ENCODE measurements around the gene CCDC92. TPM values are rescaled to one million over a fixed set of nuclear protein-coding genes. Genes with fewer than 3 reads are reported as not detected.

The CCDC92 gene
- total and polyA plus RNA-seq, 2 of the 13 experiments (the other 11 are each of a cell fraction or from before 2014, with no cell fraction given), result 5.4 to 14.7 TPM

GRCh38 chr12:123943816-123944215 is 28.8 kb downstream of the CCDC92 start:
- TF ChIP-seq TAF1 (CRISPR knock-in tag; IDR thresholded peaks at IDR 0.05), result no peak
- TF ChIP-seq ARNTL (CRISPR knock-in tag; IDR thresholded peaks at IDR 0.05), result no peak
- no peak for TF ChIP-seq ZNF446 (CRISPR knock-in tag; IDR thresholded peaks at IDR 0.05)
- no peak for TF ChIP-seq MAX (IDR thresholded peaks at IDR 0.05)
- TF ChIP-seq ZNF7 (CRISPR knock-in tag; IDR thresholded peaks at IDR 0.05), result no peak
- no peak for TF ChIP-seq ZNF557 (CRISPR knock-in tag; IDR thresholded peaks at IDR 0.05)
- no peak for TF ChIP-seq ZNF672 (CRISPR knock-in tag; IDR thresholded peaks at IDR 0.05)
- no peak for TF ChIP-seq MIER2 (CRISPR knock-in tag; IDR thresholded peaks at IDR 0.05)
- TF ChIP-seq ZFP62 (CRISPR knock-in tag; IDR thresholded peaks at IDR 0.05), result no peak
- Histone ChIP-seq H4K20me1 (ENCODE audit: insufficient read depth, low read length) (no peaks in the 10 kb centered on the region), H3K4me3 (replicated peaks in 1 of 3; ENCODE audit: insufficient read depth in 1 of 3, low read depth in 2 of 3, low read length in 3 of 3) (no peak overlapping the region), H3K36me3 (replicated peaks in 1 of 2; ENCODE audit: control insufficient read depth in 1 of 2, insufficient read depth in 2 of 2, low read length in 2 of 2) (no peaks in the 10 kb centered on the region; a peak in 1 of 5 replicates), H3K27me3 (ENCODE audit: control insufficient read depth in 1 of 2, insufficient read depth in 2 of 2, low read length in 2 of 2) (no peaks in the 10 kb centered on the region), H3K27ac (ENCODE audit: extremely low read length, insufficient read depth, low read length) (no peak overlapping the region), H3K9me3 (ENCODE audit: low read length) (no peaks in the 10 kb centered on the region), H2AFZ (ENCODE audit: low read length) (no peak overlapping the region), H3K79me2 (ENCODE audit: insufficient read depth, low read length) (no peaks in the 10 kb centered on the region), H3K4me1 (ENCODE audit: insufficient read depth, low read length) (peaks cover 12% of the 10 kb centered on the region), H3K9ac (ENCODE audit: insufficient read depth, low read depth, low read length) (no peak overlapping the region), H3K4me2 (ENCODE audit: low read depth, low read length) (no peak overlapping the region)
- ChIA-PET POLR2A (no interaction called here), CTCF (ENCODE audit: low intra/inter-chr PET ratio, low total read pairs) (no interaction called here)
- 83% methylated on average over 2 of the region's 5 CpGs for WGBS (ENCODE audit: low lambda C conversion rate)
- intact Hi-C loops (cut with micrococcal nuclease; ENCODE audit: unreplicated experiment), result no loop called here
- BruUV-seq (replicated peaks), result no TSS peak
- DNase-seq (ENCODE audit: low spot score) (no peak), ATAC-seq (no peak), FAIRE-seq (no peak)
- in situ Hi-C loops (cut with HindIII; ENCODE audit: extremely low pct_ligation_motif_present, low pct_unique_long_range_greater_than_20kb), result no loop called here

GRCh38 chr12:123942911-123943648 is 29.6 kb downstream of the CCDC92 start:
- no peak overlapping the region for H2AFZ ChIP-seq (ENCODE audit: low read length)
- peaks cover 4% of the 10 kb centered on the region; the same call in 1 of the 2 replicates for H3K4me1 ChIP-seq (ENCODE audit: insufficient read depth, low read length)
- FAIRE-seq, result no peak
- intact Hi-C loops (cut with micrococcal nuclease; ENCODE audit: unreplicated experiment) (no loop called here), in situ Hi-C loops (cut with HindIII; ENCODE audit: extremely low pct_ligation_motif_present, low pct_unique_long_range_greater_than_20kb) (no loop called here)
- no peaks in the 10 kb centered on the region for H3K79me2 ChIP-seq (ENCODE audit: insufficient read depth, low read length)
- DNase-seq (ENCODE audit: low spot score), result no peak
- no peak for ATAC-seq
- H3K36me3 ChIP-seq (replicated peaks in 1 of 2; ENCODE audit: control insufficient read depth in 1 of 2, insufficient read depth in 2 of 2, low read length in 2 of 2), result no peaks in the 10 kb centered on the region; a peak in 1 of 5 replicates
- H3K27me3 ChIP-seq (ENCODE audit: control insufficient read depth in 1 of 2, insufficient read depth in 2 of 2, low read length in 2 of 2), result no peaks in the 10 kb centered on the region
- no peak overlapping the region for H3K4me2 ChIP-seq (ENCODE audit: low read depth, low read length)
- no peak overlapping the region for H3K27ac ChIP-seq (ENCODE audit: extremely low read length, insufficient read depth, low read length)
- CTCF ChIA-PET (ENCODE audit: low intra/inter-chr PET ratio, low total read pairs), result no interaction called here
- WGBS (ENCODE audit: low lambda C conversion rate), result 94% methylated on average over 10 of the region's 16 CpGs
- H3K4me3 ChIP-seq (replicated peaks in 1 of 3; ENCODE audit: insufficient read depth in 1 of 3, low read depth in 2 of 3, low read length in 3 of 3), result no peak overlapping the region
- BruUV-seq (replicated peaks), result no TSS peak
- no peaks in the 10 kb centered on the region for H4K20me1 ChIP-seq (ENCODE audit: insufficient read depth, low read length)
- POLR2A ChIA-PET, result no interaction called here
- H3K9ac ChIP-seq (ENCODE audit: insufficient read depth, low read depth, low read length), result no peak overlapping the region
- H3K9me3 ChIP-seq (ENCODE audit: low read length), result no peaks in the 10 kb centered on the region
- TF ChIP-seq KLF13 (CRISPR knock-in tag; IDR thresholded peaks at IDR 0.05) (no peak), MBNL3 (CRISPR knock-in tag; conservative IDR thresholded peaks at IDR 0.05) (no peak), ARNT (IDR thresholded peaks at IDR 0.05) (no peak), ZBTB21 (CRISPR knock-in tag; IDR thresholded peaks at IDR 0.05) (no peak), NCOA1 (CRISPR knock-in tag; IDR thresholded peaks at IDR 0.05) (no peak), CENPX (CRISPR knock-in tag; IDR thresholded peaks at IDR 0.05) (no peak), MYPOP (CRISPR knock-in tag; IDR thresholded peaks at IDR 0.05) (no peak), ZXDC (CRISPR knock-in tag; IDR thresholded peaks at IDR 0.05) (no peak), ZNF713 (CRISPR knock-in tag; IDR thresholded peaks at IDR 0.05) (no peak)

All from HepG2 (cell line).